GM18507 (cell line): ENCODE results near the gene STXBP5L.
"Not testable (repeated sequence)": the region's sequence is repeated elsewhere in the genome, so short reads cannot be mapped to it uniquely, and the experiment has no call there.

ENCODE experiments used
- DNase-seq: peaks from one replicate; pipeline ENCODE4 v3.0.0; 2011; ENCODE audit warnings: low read depth; ENCODE audit not compliant: insufficient read length; ENCODE audit errors: extremely low spot score
- FAIRE-seq: peaks from 2 replicates; lab custom pipeline; 2011; peaks lifted over from hg19 to GRCh38; lab: Jason Lieb, UNC

Gene STXBP5L

GRCh38 chr3:120985242-120985641, 77.2 kb downstream of the STXBP5L start:
- DNase-seq (no peak), FAIRE-seq (no peak)

- DNase-seq (no peak), FAIRE-seq (no peak)
Measured at GRCh38 chr3:120988994-120989393, 81.0 kb downstream of the STXBP5L start.

- no peak for FAIRE-seq
- DNase-seq, result no peak
Measured at GRCh38 chr3:121018917-121019321, 110.9 kb downstream of the STXBP5L start.

GRCh38 chr3:121063628-121064027, 155.6 kb downstream of the STXBP5L start:
- no peak for DNase-seq
- no peak for FAIRE-seq

DNA sequence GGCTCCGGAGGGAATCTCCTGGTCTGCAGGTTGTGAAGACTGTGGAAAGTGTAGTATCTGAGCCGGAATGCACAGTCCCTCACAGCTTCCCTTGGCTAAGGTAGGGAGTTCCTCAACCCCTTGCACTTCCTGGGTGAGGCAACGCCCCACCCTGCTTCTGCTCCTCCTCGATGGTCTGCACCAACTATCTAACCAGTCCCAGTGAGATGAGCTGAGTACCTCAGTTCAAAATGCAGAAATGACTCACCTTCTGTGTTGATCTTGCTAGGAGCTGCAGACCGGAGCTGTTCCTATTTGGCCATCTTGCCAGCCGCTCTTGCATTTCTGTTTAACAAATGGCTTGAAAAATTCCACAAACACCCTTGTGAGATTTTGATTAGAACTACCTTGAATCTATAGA, 156.1 kb downstream of the STXBP5L start:
- no peak for DNase-seq
- FAIRE-seq, result no peak

GRCh38 chr3:121072133-121072532, 164.1 kb downstream of the STXBP5L start:
- DNase-seq (no peak), FAIRE-seq (no peak)

GRCh38 chr3:121073011-121073410, 165.0 kb downstream of the STXBP5L start:
- DNase-seq (no peak), FAIRE-seq (no peak)

DNA sequence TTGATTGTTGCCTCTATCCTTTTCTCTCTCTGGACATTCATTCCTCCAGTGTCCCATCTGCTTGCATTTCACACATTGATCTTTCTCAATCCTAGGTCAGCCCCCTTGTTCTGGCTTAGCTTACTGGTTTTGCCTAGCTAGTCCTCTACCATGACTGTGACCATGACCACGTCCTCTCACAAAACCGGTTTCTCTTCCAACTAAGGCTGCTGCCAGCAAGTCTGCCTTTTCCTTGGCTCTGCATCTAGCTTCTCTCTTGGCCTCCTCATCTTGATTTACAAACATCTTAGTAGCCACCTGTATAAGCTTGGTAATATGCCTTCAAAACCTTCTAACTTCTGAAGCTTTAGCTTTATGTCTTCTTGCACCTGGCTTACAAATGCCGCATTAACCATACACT, 167.2 kb downstream of the STXBP5L start:
- FAIRE-seq, result no peak
- no peak for DNase-seq

DNA sequence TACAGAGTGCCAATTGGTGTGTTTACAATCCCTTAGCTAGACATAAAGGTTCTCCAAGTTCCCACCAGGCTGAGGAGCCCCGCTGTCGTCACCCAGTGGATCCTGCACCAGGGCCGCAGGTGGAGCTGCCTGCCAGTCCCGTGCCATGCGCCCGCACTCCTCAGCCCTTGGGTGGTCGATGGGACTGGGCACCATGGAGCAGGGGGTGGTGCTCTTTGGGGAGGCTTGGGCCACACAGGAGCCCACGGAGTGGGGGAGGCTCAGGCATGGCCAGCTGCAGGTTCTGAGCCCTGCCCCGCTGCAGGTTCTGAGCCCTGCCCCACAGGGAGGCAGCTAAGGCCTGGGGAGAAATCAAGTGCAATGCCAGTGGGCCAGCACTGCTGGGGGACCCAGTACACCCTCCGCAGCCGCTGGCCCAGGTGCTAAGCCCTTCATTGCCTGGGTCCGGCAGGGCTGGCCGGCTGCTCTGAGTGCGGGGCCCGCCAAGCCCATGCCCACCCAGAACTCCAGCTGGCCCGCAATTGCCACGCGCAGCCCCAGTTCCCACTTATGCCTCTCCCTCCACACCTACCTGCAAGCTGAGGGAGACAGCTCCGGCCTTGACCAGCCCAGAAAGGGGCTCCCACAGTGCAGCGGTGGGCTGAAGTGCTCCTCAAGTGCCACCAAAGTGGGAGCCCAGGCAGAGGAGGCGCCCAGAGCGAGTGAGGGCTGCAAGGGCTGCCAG, 170.5 kb downstream of the STXBP5L start:
- not testable (repeated sequence) for DNase-seq, FAIRE-seq

DNA sequence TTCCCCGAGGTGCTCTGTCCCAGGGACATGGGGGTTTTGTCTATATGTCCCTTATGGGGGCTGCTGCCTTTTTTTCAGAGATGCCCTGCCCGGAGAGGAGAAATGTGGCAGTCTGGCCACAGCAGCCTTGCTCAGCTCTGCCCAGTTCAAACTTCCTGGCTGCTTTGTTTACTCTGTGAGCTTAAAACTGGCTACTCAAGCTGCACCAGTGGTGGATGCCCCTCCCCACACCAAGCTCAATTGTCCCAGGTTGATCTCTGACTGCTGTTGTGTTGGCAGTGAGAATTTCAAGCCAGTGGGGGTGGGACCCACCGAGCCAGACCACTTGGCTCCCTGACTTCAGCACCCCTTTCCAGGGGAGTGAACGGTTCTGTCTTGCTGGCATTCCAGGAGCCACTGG, 188.9 kb downstream of the STXBP5L start:
- FAIRE-seq (no peak), DNase-seq (no peak)

DNA sequence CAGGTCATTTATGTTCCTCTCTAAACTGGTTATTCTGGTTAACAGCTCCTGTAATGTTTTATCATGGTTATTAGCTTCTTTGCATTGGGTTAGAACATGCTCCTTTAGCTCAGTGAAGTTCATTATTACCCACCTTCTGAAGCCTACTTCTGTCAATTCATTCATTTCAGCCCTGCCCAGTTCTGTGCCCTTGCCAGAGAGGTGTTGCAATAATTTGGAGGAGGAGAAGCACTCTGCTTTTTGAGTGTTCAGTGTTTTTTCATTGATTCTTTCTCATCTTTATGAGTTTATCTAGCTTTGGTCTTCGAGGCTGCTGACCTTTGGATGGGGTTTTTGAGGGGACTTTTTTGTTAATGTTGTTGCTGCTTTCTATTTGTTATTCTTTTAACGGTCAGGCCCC, 203.1 kb downstream of the STXBP5L start:
- FAIRE-seq, DNase-seq: not testable (repeated sequence)

- DNase-seq (no peak), FAIRE-seq (no peak)
Measured at GRCh38 chr3:121111914-121112612, 204.1 kb downstream of the STXBP5L start.

GRCh38 chr3:121126033-121126706, 218.2 kb downstream of the STXBP5L start:
- DNase-seq (no peak), FAIRE-seq (no peak)

GRCh38 chr3:121126707-121127035, 218.7 kb downstream of the STXBP5L start:
- no peak for DNase-seq
- FAIRE-seq, result no peak

- no peak for FAIRE-seq
- DNase-seq, result no peak
Measured at GRCh38 chr3:121152573-121152972, 244.6 kb downstream of the STXBP5L start.

DNA sequence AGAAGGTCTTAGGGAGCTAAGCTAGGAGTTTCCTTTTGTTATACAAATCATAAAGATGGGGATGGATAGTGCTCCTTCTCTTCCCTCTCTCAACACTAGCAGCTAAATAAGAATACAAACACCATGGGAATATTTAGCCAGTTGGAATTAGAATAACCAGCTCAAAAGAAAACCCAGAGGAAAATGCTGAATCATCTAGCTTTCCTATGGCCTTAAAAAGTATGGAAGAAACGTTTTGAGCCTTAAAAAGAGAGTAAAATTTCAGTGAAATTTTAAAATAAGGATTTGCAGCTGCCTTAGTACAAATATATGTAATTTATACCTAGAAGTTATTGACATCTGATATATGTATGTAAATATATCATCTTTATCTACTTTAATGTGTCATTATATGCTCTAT, 245.8 kb downstream of the STXBP5L start:
- DNase-seq (no peak), FAIRE-seq (no peak)

DNA sequence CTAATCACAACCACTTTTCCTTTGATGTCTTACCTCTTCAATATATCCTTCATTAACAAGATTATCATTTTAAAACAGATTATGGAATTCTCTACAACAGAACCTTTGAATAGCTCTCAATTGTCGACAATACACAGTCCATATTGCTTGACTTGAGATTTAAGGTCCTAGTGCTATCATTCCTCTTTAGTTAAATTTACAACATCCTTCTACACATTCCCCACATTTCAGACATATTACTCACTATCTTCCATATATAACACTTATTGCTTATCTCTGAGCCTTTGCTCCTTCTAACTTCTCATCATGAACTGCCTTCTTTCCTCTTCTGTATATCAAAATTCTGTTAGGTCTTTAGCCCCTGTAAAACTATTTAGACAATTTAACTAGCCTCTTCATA, 247.0 kb downstream of the STXBP5L start:
- FAIRE-seq (no peak), DNase-seq (no peak)

DNA sequence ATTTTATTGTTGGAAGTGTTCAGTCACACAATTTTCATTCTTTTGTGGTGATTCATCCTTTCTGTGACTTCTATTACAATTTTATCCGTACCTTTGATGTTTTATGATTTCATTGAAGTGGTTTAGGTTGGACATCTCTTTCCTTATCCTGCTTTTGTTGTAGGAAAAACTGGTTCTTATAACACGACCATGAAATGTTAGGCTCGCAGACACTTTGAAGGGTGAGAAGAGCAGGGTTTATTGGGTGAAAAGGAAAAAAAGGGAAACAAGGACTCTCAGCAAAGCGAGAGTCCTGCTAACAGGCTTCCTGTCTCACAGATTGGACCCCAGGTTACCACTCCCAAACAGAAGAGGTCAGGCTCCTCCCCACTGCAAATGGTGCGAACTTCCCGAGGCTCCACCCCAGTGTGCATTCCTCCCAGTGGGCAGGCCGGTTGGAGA, 257.4 kb downstream of the STXBP5L start:
- DNase-seq (no peak), FAIRE-seq (no peak)

- FAIRE-seq, result no peak
- no peak for DNase-seq
Measured at GRCh38 chr3:121167374-121168139, 259.6 kb downstream of the STXBP5L start.

DNA sequence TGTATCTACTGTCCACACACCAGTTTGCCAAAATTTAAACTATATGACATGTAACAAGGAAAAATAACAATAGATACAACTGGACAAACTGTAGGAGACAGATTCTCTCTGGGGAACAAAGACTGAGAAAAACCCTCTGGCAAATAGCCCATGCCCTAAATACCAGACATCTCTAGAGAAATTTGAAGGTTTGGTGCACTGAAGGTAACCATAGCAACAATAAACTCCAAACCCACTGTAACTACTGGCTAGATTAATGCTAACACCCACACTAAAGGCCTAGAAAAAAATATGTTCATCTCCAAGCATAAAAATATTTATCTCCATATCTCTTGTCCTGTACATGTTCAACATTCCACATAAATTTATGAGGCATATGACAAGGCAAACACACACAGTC, 267.1 kb downstream of the STXBP5L start:
- FAIRE-seq, result no peak
- DNase-seq, result no peak
